Heart left ventricle (tissue), 16 donors: ENCODE measurements around the gene FOXP2. TPM values are rescaled to one million over a fixed set of nuclear protein-coding genes. Genes with fewer than 3 reads are reported as not detected.
"Not testable (repeated sequence)": the region's sequence is repeated elsewhere in the genome, so short reads cannot be mapped to it uniquely, and the experiment has no call there.

Experiments used
- ATAC-seq, 4 donors: fragments of 200-7000 bp; cut with Tn5 transposase; one replicate each; pipeline ENCODE4 v1.9.1; 2020 to 2022; ENCODE audit warnings: moderate library complexity in 4 of 4, mild to moderate bottlenecking in 3 of 4, moderate number of reproducible peaks in 1 of 4
- DNase-seq, 5 donors: peaks; one replicate each; pipeline ENCODE4 v3.0.0-alpha.2; 2020
- H3K27ac ChIP-seq, 12 donors: fragments of 200-600 bp; sonication (generic) in 4 of 12; one replicate each; pipeline versions ENCODE4 v1.5.0 to v1.8.0; 2016 to 2022; ENCODE audit warnings: mild to moderate bottlenecking in 2 of 12
- H3K27me3 ChIP-seq, 9 donors: fragments of 200-600 bp; sonication (generic) in 2 of 9; one replicate each; pipeline versions ENCODE4 v1.5.1 to v1.8.0; 2016 to 2022; ENCODE audit warnings: mild to moderate bottlenecking in 3 of 9
- H3K36me3 ChIP-seq, 9 donors: fragments of 200-600 bp; sonication (generic) in 2 of 9; one replicate each; pipeline versions ENCODE4 v1.5.0 to v1.8.0; 2018 to 2022; ENCODE audit warnings: mild to moderate bottlenecking in 2 of 9
- H3K4me1 ChIP-seq, 12 donors: fragments of 200-600 bp; sonication (generic) in 4 of 12; one replicate each; pipeline versions ENCODE4 v1.5.0 to v1.8.0; 2016 to 2022; ENCODE audit warnings: mild to moderate bottlenecking in 3 of 12
- H3K4me3 ChIP-seq, 12 donors: fragments of 200-600 bp; sonication (generic) in 4 of 12; one replicate each; pipeline versions ENCODE4 v1.5.0 to v1.8.0; 2017 to 2022; ENCODE audit warnings: mild to moderate bottlenecking in 9 of 12, moderate library complexity in 4 of 12
- H3K9me3 ChIP-seq, 12 donors: fragments of 200-600 bp; sonication (generic) in 4 of 12; one replicate each; pipeline versions ENCODE4 v1.5.0 to v1.8.0; 2016 to 2022; ENCODE audit warnings: mild to moderate bottlenecking in 1 of 12
- CTCF ChIP-seq, 12 donors: fragments of 200-600 bp; sonication (generic) in 4 of 12; IDR thresholded peaks; one replicate each; pipeline versions ENCODE4 v1.5.0 to v1.8.0; 2018 to 2022; ENCODE audit warnings: antibody characterized with exemption in 12 of 12, mild to moderate bottlenecking in 5 of 12
- POLR2A ChIP-seq, 2 donors: fragments of 450-650 bp; IDR thresholded peaks; one replicate each; pipeline ENCODE4 v1.6.1; 2017; ENCODE audit warnings: antibody characterized with exemption in 2 of 2, mild to moderate bottlenecking in 2 of 2, moderate library complexity in 2 of 2
- WGBS, 4 donors: extraction: QIAGEN DNeasy Blood & Tissue Kit in 2 of 4; methylation state at CpG; one replicate each; pipeline versions ENCODE4 v1.1.5 to v1.1.7; 2013 to 2018; 5-methylcytosine and 5-hydroxymethylcytosine counted together
- intact Hi-C, 10 donors: fragments of 100-400 bp; cut with DNase I; formaldehyde crosslinking; loops; one replicate each; pipeline versions ENCODE4 v1.11.1 to v1.14.2; 2022
- polyA plus RNA-seq, 2 donors: library from polyadenylated mRNA; stranded (reverse); fragments of 200-250 nt; gene quantifications; one replicate each; pipeline ENCODE4 v1.2.3, GENCODE V29; 2013
- total RNA-seq, 9 donors: library from RNA; depleted of rRNA in 2 of 9; stranded (reverse); fragments of >200 nt in 2 of 9; fragmentation: NEBNext Ultra II Directional in 3 of 9; extraction: Animal tissue kit (Norgen Biotek cat#: 25700) in 3 of 9; gene quantifications; one replicate each; pipeline versions ENCODE4 v1.1.0 to v1.2.4, GENCODE V29; 2016 to 2023
- donor health status: ischemic (EF 13 %, LVEDD 7.1; RV severe dilation, severe dysfunction).
- donor health status: healthy with polysubstance abuse.
- donor health status: DM: no; HTN: yes; CAD: no.
- donor health status: DM: no; HTN: no; CAD: no.
- donor health status: ischemic (EF 25% LVEDD 6.9; RV normal size, moderate dysfunction).
- donor health status: ischemic (EF 25% LVEDD 5.7; RV mildly dilated, moderate dysfunction).
- donor health status: healthy.
- donor health status: DM: yes; HTN: yes; CAD: no.
- donor health status: ischemic (EF 35%, LVEDD 5.7; RV mildly dilated, moderate dysfunction).
- donor health status: nonischemic (EF 11% LVEDD 7.7; RV severe dilation, severe dysfunction).
- donor health status: DM: yes; HTN: yes; CAD: no.
- donor health status: PGD.
- donor health status: ischemic (EF 29% LVEDD 5.4; RV normal size, mild dysfunction).
- donor health status: nonischemic (EF 23%, LVEDD 6.1; RV moderate dilation, normal function).

Gene FOXP2
- total and polyA plus RNA-seq, 11 donors, result 0.25 to 3.7 (median 1.9) TPM

- DNase-seq (no peak), ATAC-seq (no peak)
- 65 to 76% (median 68%) methylated on average over 3 of the region's 3 CpGs for WGBS, 4 donors
- H3K9me3 ChIP-seq, result no peaks in the 10 kb centered on the region
- intact Hi-C loops, result no loop called here
- no peak overlapping the region for H3K27ac ChIP-seq
- H3K4me1 ChIP-seq, result no peaks in the 10 kb centered on the region
- no peaks in the 10 kb centered on the region for H3K36me3 ChIP-seq
- no peak overlapping the region for H3K4me3 ChIP-seq
- TF ChIP-seq CTCF (IDR thresholded peaks at IDR 0.05) (no peak), POLR2A (IDR thresholded peaks at IDR 0.05) (no peak)
- H3K27me3 ChIP-seq, result no peaks in the 10 kb centered on the region
These were observed 18.1 kb downstream of the FOXP2 start for GRCh38 chr7:114432703-114433102.

DNA sequence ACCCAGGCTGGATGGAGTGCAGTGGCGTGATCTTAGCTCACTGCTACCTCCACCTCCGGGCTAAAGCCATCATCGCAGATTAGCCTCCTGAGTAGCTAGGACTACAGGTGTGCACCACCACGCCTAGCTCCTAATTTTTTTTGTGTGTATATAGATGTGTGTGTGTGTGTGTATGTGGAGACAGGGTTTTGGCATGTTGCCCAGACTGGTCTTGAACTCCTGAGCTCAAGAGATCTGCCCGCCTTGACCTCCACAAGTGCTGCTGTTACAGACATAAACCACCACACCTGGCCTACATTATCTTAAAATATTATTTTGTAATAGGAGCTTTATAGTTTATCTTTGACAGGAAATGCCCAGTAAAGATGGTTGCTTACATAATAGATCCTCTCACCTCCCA, 25.0 kb downstream of the FOXP2 start:
- intact Hi-C loops, result no loop called here
- H3K4me3 ChIP-seq, result no peak overlapping the region
- no peak for TF ChIP-seq POLR2A (IDR thresholded peaks at IDR 0.05)
- TF ChIP-seq CTCF (IDR thresholded peaks at IDR 0.05), result no peak
- no peaks in the 10 kb centered on the region for H3K4me1 ChIP-seq
- H3K27me3 ChIP-seq, result no peaks in the 10 kb centered on the region
- no peaks in the 10 kb centered on the region for H3K36me3 ChIP-seq
- H3K9me3 ChIP-seq, result peaks cover 0 to 9% (median 0%) of the 10 kb centered on the region in 12 donors
- no peak overlapping the region for H3K27ac ChIP-seq
- 78 to 86% (median 82%) methylated on average over 5 of the region's 5 CpGs for WGBS, 4 donors
- ATAC-seq (no peak), DNase-seq (no peak)

DNA sequence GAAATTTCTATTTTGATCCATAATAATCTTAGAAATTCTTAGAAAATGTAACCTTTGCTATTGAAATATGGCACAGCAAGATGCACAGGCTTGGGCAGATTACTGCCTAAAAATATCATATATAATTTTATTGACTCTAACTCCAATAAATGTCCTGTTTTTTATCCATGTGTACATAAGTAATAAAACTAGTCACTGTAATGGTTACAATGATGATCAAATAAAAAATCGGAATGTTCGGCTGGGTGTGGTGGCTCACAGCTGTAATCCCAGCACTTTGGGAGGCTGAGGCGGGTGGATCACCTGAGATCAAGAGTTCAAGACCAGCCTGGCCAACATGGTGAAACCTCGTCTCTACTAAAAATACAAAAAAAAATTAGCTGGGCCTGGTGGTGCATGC, 26.3 kb downstream of the FOXP2 start:
- H3K27ac ChIP-seq, H3K4me3 ChIP-seq, DNase-seq, H3K9me3 ChIP-seq, intact Hi-C loops, ATAC-seq, H3K4me1 ChIP-seq, H3K27me3 ChIP-seq, H3K36me3 ChIP-seq: not testable (repeated sequence)
- WGBS, 4 donors, result 88 to 92% (median 90%) methylated on average over 4 of the region's 4 CpGs

DNA sequence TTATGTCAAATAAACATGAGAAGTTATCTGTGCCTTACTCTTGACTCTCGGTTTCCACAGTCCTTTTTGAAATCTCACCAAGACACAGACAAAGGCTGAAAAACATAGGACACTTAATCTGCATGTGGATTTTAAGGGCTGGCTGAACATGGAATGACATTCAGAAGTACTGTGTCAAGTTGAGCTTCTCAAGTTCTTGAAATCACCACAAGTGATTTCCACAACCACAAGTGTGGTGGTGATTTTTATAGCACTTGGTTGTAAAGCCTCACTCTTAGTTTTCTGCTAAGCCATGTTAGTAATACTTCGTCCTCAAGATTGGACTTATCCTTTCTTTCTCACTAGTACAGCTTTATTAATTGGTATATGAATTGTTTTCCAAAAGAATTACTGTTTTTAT, 29.6 kb downstream of the FOXP2 start:
- peaks cover 0 to 9% (median 0%) of the 10 kb centered on the region in 12 donors for H3K9me3 ChIP-seq
- no peaks in the 10 kb centered on the region for H3K4me1 ChIP-seq
- H3K36me3 ChIP-seq, result no peaks in the 10 kb centered on the region
- H3K27ac ChIP-seq, result no peak overlapping the region
- intact Hi-C loops, result no loop called here
- ATAC-seq, result no peak
- no peaks in the 10 kb centered on the region for H3K27me3 ChIP-seq
- 43 to 56% (median 55%) methylated on average over 2 of the region's 2 CpGs for WGBS, 4 donors
- no peak overlapping the region for H3K4me3 ChIP-seq
- TF ChIP-seq CTCF (IDR thresholded peaks at IDR 0.05), result no peak
- no peak for DNase-seq

GRCh38 chr7:114450431-114450830, 35.8 kb downstream of the FOXP2 start:
- H3K36me3 ChIP-seq, result no peaks in the 10 kb centered on the region
- intact Hi-C loops, result no loop called here
- no peak overlapping the region for H3K4me3 ChIP-seq
- TF ChIP-seq POLR2A (IDR thresholded peaks at IDR 0.05), result no peak
- TF ChIP-seq CTCF (IDR thresholded peaks at IDR 0.05), result no peak
- 86 to 93% (median 88%) methylated on average over 2 of the region's 2 CpGs for whole genome bisulfite sequencing, 4 donors
- no peak overlapping the region for H3K27ac ChIP-seq
- DNase-seq, result no peak
- H3K9me3 ChIP-seq, result no peaks in the 10 kb centered on the region
- no peaks in the 10 kb centered on the region for H3K27me3 ChIP-seq
- ATAC-seq, result no peak
- no peaks in the 10 kb centered on the region for H3K4me1 ChIP-seq
